Measurements from ENCODE around the gene WLS.

WLS gene

DNA sequence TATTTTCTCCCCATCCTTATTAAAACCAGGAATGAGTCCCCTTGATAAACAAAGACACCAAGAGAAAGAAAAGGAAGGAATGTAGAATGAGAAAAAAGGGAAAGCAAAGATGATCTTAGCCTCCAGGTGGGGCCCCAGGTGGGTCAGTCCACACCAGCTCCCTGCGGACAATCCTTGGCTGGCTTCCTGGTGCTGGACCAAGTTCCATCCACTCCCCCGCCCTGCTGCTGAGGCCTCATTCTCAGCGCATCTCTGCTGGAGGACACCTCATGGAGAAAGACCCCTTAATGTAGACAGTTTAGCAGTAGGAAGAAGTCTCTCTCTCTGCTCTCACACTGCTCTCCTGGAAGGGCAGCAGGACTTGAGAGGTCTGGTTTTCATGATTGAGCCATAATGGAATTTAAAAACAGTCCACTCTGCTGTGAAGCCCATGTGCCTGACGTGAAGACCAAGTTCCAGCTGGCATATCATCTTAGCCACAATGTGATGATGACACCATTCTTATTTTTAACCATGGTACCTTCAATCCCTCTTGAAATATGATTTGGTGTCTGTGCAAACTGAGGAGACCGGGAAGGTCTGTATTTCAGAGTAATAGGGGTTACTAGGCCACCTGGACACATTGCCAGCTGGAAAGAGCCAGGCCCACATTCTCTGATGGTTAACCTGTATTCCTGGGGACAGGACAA is 83.1 kb downstream of the WLS start:
- Histone ChIP-seq H3K36me3 (ENCODE audit: insufficient read depth, low read length) (peaks cover 95% of the 10 kb centered on the region), H3K4me3 (no peak overlapping the region), H3K9me3 (ENCODE audit: low read depth, low read length) (no peaks in the 10 kb centered on the region), H3K27ac (no peak overlapping the region), H3K9ac (ENCODE audit: insufficient read length) (no peak overlapping the region)
- no peak for DNase-seq (ENCODE audit: low read depth, low spot score)
- TF ChIP-seq FOXP2 (optimal IDR thresholded peaks at IDR 0.05; ENCODE audit: control extremely low read depth, extremely low read length, insufficient read depth): no peak

DNA sequence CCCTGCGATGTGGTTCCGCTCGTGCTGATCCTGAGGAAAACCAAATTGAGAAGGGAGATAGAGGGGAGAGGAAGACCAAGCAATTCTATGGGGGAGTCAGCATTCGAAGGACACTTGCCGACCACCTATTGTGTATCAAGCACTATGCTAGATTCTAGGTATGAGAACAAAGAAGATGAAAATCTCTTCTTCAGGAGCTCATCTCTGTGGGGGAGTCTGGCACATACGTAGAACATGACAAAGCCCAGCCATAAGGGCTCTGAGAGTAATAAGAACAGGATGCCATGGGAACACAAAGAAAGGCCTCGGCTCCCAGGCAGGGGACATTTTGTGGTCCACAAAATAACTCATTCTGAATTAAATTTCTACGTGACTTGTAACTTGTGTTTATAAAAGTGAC is 83.7 kb downstream of the WLS start:
- TF ChIP-seq POLR2AphosphoS5 (IDR thresholded peaks at IDR 0.05; ENCODE audit: borderline replicate concordance, low read depth, low read length): no peak
- DNase-seq (ENCODE audit: low read depth, low spot score): no peak
- Histone ChIP-seq H3K9ac (ENCODE audit: insufficient read length) (no peak overlapping the region), H3K36me3 (ENCODE audit: insufficient read depth, low read length) (peaks cover 96% of the 10 kb centered on the region), H3K4me3 (no peak overlapping the region), H3K9me3 (ENCODE audit: low read depth, low read length) (no peaks in the 10 kb centered on the region), H3K27ac (no peak overlapping the region)

DNA sequence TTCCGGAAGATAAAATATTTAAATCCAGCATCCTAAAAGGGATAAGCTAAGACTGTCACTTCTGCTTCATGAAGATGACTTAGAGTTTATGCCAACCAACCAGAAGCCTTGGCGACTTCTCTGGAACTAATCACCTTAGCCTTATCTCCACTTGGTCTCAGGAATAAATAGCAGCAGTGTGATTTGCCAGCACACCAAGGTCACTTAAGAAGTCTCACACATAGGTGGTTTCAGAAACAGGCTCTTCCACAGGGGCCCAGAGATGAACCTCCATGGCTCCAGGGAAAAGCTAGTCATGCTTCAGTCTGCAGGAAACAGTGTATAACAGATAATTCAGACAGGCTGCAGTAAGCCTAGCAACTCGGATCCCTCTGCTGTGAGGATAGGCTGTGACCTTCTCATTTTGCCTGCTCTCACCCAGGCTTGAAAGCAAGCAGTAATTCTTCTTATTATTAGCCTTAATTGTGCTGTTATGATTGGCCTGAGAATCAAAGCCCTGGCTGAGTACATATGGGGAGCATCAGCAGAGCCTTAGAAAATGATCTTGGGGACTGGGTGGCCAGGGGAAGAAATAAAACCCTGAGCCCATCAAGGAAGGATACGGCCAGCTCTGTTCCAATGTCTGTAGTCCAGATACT is 84.7 kb downstream of the WLS start:
- DNase-seq (ENCODE audit: low read depth, low spot score): no peak
- Histone ChIP-seq H3K9me3 (ENCODE audit: low read depth, low read length) (no peaks in the 10 kb centered on the region), H3K27ac (no peak overlapping the region), H3K4me3 (no peak overlapping the region), H3K9ac (ENCODE audit: insufficient read length) (no peak overlapping the region), H3K36me3 (ENCODE audit: insufficient read depth, low read length) (peaks cover 95% of the 10 kb centered on the region)
- TF ChIP-seq EZH2 (IDR thresholded peaks at IDR 0.05) (no peak), POLR2AphosphoS5 (IDR thresholded peaks at IDR 0.05; ENCODE audit: borderline replicate concordance, low read depth, low read length) (no peak), FOXP2 (optimal IDR thresholded peaks at IDR 0.05; ENCODE audit: control extremely low read depth, extremely low read length, insufficient read depth) (no peak)

DNA sequence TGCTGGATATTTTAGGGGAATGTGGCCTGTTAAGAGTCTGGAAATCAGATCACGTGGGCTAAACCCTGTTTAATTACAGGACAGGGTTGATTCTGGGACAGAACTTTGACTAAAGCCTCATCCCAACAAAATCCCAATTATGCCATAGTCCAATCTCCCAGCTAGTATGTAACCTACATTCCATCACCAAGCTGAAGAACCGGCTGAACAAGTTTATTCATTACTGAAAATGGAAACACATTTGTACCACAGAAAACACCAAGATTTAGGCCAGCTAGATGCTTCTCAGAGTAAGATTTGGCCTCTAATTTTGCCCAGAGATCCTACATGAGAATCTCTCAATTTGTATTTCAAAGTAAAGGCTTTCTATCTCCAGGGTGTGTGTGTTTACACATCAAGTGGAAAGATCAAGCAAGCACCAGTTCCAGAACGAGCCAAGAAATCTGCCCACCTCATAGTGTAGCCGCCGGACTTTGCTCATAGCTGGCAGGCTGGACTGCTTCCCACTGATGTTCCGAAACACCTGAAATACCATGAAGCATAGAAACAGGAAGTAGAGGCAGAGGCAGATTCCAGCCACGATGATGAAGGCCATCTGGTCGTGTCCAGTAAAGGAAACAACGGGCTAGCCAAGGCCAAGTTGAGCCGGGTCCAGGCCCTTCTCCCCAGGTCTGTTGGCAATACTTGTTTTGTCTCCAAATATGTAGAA is 86.8 kb downstream of the WLS start:
- DNase-seq (ENCODE audit: low read depth, low spot score): no peak
- Histone ChIP-seq H3K9me3 (ENCODE audit: low read depth, low read length) (no peaks in the 10 kb centered on the region), H3K36me3 (ENCODE audit: insufficient read depth, low read length) (peaks cover 94% of the 10 kb centered on the region), H3K27ac (no peak overlapping the region), H3K4me3 (no peak overlapping the region), H3K9ac (ENCODE audit: insufficient read length) (no peak overlapping the region)
- TF ChIP-seq EZH2 (IDR thresholded peaks at IDR 0.05) (no peak), POLR2AphosphoS5 (IDR thresholded peaks at IDR 0.05; ENCODE audit: borderline replicate concordance, low read depth, low read length) (no peak), FOXP2 (optimal IDR thresholded peaks at IDR 0.05; ENCODE audit: control extremely low read depth, extremely low read length, insufficient read depth) (no peak)

DNA sequence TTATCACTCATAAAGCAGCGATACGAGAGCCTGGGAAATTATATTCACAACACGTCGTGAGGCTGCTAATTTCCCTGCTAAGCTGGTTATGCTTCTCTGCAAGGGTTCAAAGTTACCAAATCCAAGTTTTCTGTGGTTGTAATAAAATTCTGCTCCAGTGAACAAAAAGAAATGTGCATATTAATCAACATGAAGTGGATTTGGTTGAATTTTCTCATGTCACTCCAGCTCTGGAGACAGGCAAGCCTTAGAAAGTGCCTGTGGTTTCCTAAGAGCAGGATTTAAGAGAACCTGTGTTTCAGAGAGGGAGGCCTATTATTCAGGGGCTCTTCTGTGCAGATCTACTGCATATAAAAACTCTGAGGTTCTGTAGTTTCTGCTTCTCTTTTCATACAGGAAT is 87.5 kb downstream of the WLS start:
- no peak for DNase-seq (ENCODE audit: low read depth, low spot score)
- Histone ChIP-seq H3K36me3 (ENCODE audit: insufficient read depth, low read length) (peaks cover 91% of the 10 kb centered on the region), H3K27ac (no peak overlapping the region), H3K4me3 (no peak overlapping the region), H3K9ac (ENCODE audit: insufficient read length) (no peak overlapping the region), H3K9me3 (ENCODE audit: low read depth, low read length) (no peaks in the 10 kb centered on the region)
- TF ChIP-seq EZH2 (IDR thresholded peaks at IDR 0.05) (no peak), POLR2AphosphoS5 (IDR thresholded peaks at IDR 0.05; ENCODE audit: borderline replicate concordance, low read depth, low read length) (no peak), FOXP2 (optimal IDR thresholded peaks at IDR 0.05; ENCODE audit: control extremely low read depth, extremely low read length, insufficient read depth) (no peak)

DNA sequence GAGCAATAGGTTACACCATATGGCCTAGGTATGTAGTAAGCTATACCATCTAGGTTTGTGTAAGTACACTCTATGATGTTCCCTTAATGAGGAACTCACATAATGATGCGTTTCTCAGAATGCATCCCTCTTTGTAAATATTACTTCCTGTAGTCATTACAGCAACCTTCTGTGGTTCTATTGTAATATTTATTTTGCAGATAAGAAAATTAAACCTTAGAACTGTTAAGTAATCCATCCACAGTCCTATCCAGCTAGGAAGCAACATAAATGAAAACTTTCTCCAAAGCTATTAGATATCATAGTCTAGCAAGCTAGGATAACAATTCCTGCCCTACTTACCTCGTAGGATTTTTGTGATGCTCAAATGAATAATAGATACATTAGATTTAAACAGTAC is 88.7 kb downstream of the WLS start:
- H3K4me3 ChIP-seq: no peak overlapping the region
- DNase-seq (ENCODE audit: low read depth, low spot score): no peak
- H3K9ac ChIP-seq (ENCODE audit: insufficient read length): no peak overlapping the region
- peaks cover 91% of the 10 kb centered on the region for H3K36me3 ChIP-seq (ENCODE audit: insufficient read depth, low read length)
- H3K27ac ChIP-seq: no peak overlapping the region
- TF ChIP-seq FOXP2 (optimal IDR thresholded peaks at IDR 0.05; ENCODE audit: control extremely low read depth, extremely low read length, insufficient read depth) (no peak), EZH2 (IDR thresholded peaks at IDR 0.05) (no peak), POLR2AphosphoS5 (IDR thresholded peaks at IDR 0.05; ENCODE audit: borderline replicate concordance, low read depth, low read length) (no peak)
- no peaks in the 10 kb centered on the region for H3K9me3 ChIP-seq (ENCODE audit: low read depth, low read length)

DNA sequence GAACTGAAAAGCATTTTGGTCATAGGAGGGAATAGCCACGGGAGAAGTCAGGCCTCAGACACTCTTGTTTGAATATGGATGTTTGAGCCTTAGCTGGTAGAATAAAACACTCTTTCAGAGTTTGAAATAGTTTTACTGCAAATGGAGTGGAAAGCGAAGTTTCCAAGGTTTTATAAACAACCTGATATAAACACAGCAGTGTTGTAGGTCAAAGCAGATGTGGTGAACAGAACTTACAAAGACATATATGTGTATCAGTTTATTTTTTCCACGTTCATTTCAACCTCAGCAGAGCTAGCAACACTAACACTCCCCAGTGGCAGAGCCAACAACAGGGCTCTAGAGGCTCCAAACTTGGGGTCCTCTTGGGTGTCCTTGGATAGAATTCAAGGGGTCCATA is 89.9 kb downstream of the WLS start:
- no peak for DNase-seq (ENCODE audit: low read depth, low spot score)
- no peak overlapping the region for H3K27ac ChIP-seq
- no peaks in the 10 kb centered on the region for H3K9me3 ChIP-seq (ENCODE audit: low read depth, low read length)
- no peak overlapping the region for H3K4me3 ChIP-seq
- H3K36me3 ChIP-seq (ENCODE audit: insufficient read depth, low read length): peaks cover 91% of the 10 kb centered on the region
- no peak overlapping the region for H3K9ac ChIP-seq (ENCODE audit: insufficient read length)
- TF ChIP-seq EZH2 (IDR thresholded peaks at IDR 0.05) (no peak), POLR2AphosphoS5 (IDR thresholded peaks at IDR 0.05; ENCODE audit: borderline replicate concordance, low read depth, low read length) (no peak), FOXP2 (optimal IDR thresholded peaks at IDR 0.05; ENCODE audit: control extremely low read depth, extremely low read length, insufficient read depth) (no peak)

DNA sequence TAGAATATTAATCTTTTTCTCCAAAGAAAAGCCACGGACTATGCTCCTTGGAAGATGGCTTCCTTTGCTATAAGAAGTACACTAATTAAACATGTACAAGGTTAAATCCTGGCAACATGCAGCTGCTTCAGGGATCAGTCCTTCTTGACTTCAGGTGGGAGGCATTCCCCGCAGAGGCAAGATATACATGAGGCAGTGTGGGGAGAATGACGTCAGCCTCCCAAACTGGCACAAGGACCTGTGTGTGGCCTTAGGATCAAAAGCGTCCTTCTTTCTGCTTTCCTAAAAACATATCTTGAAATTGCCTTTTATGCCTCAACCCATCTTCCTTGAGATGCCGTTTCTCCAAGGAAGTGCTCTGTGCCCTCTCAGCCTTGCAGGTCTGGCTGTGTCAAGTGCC is 90.3 kb downstream of the WLS start:
- H3K9me3 ChIP-seq (ENCODE audit: low read depth, low read length): no peaks in the 10 kb centered on the region
- TF ChIP-seq POLR2AphosphoS5 (IDR thresholded peaks at IDR 0.05; ENCODE audit: borderline replicate concordance, low read depth, low read length): no peak
- TF ChIP-seq EZH2 (IDR thresholded peaks at IDR 0.05): no peak
- no peak for TF ChIP-seq FOXP2 (optimal IDR thresholded peaks at IDR 0.05; ENCODE audit: control extremely low read depth, extremely low read length, insufficient read depth)
- no peak overlapping the region for H3K4me3 ChIP-seq
- H3K27ac ChIP-seq: no peak overlapping the region
- peaks cover 91% of the 10 kb centered on the region for H3K36me3 ChIP-seq (ENCODE audit: insufficient read depth, low read length)
- no peak for DNase-seq (ENCODE audit: low read depth, low spot score)
- no peak overlapping the region for H3K9ac ChIP-seq (ENCODE audit: insufficient read length)
